SH-SY5Y (cell line): Measurements from ENCODE around the gene SLC51B.

Experiments used
- GATA2 ChIP-seq: IDR thresholded peaks from 2 replicates; pipeline ENCODE4 v1.6.1; 2011; ENCODE audit warnings: mild to moderate bottlenecking, low read depth, low read length
- GATA3 ChIP-seq: IDR thresholded peaks from 2 replicates; pipeline ENCODE4 v1.6.1; 2011; ENCODE audit warnings: low read depth, mild to moderate bottlenecking, low read length, moderate library complexity

GRCh38 chr15:65038836-65039235 is 6.4 kb upstream of the SLC51B start:
- TF ChIP-seq GATA3, result no peak
- TF ChIP-seq GATA2, result no peak
